SK-N-SH (cell line): ENCODE measurements around the gene C17orf67. TPM values are rescaled to one million over a fixed set of nuclear protein-coding genes. Genes with fewer than 3 reads are reported as not detected.

Experiments
- polyA plus RNA-seq, 3 experiments: library from polyadenylated mRNA; depleted of rRNA; stranded (reverse); fragments of >200 nt; gene quantifications; 2 replicates each; pipeline ENCODE4 v1.2.3, GENCODE V29; 2012
- small RNA-seq, 7 experiments: library from RNA; depleted of rRNA; stranded (forward); fragments of <200 nt; gene quantifications; one replicate each; pipeline ENCODE3, GENCODE V24; 2012

The C17orf67 gene
- polyA plus RNA-seq, 1 of the 3 experiments (the other 2 are of a cell fraction): 1.7 TPM

Small RNA genes within 50 kb of the gene (small RNA-seq; reads per million reads assigned to genes)
- gene RNU6-1158P: 0 reads per million in 7 experiments

Other genes starting within 250 kb of the C17orf67 start
- 3.1 and 3.2 TPM in 2 replicates for gene NOG, start 240.2 kb downstream of the C17orf67 start, polyA plus RNA-seq (2012; rRNA removed)
- gene DGKE, start 231 bp upstream of the C17orf67 start, polyA plus RNA-seq (2012; rRNA removed): 2.4 and 2.8 TPM in 2 replicates
- gene TRIM25, start 80.1 kb upstream of the C17orf67 start, polyA plus RNA-seq (2012; rRNA removed): 17.1 and 24.2 TPM in 2 replicates
- gene COIL, start 127.1 kb upstream of the C17orf67 start, polyA plus RNA-seq (2012; rRNA removed): 3.9 and 5.7 TPM in 2 replicates
- 99.6 and 124 TPM in 2 replicates for gene SCPEP1, start 144.2 kb upstream of the C17orf67 start, polyA plus RNA-seq (2012; rRNA removed)